Esophagus mucosa (tissue), 1 donor: ENCODE measurements around the gene PEPD. TPM values are rescaled to one million over a fixed set of nuclear protein-coding genes. Genes with fewer than 3 reads are reported as not detected.

ENCODE experiments used
- ATAC-seq: fragments of 200-7000 bp; cut with Tn5 transposase; one replicate; pipeline ENCODE4 v1.9.1; 2020
- total RNA-seq: library from RNA; stranded (reverse); gene quantifications from one replicate; pipeline ENCODE4 v1.2.4, GENCODE V29; 2023
- donor health status: DM: yes; HTN: yes; CAD: no.

Gene PEPD
- total RNA-seq, 1 donor from 2014 or later, result 52.4 TPM

DNA sequence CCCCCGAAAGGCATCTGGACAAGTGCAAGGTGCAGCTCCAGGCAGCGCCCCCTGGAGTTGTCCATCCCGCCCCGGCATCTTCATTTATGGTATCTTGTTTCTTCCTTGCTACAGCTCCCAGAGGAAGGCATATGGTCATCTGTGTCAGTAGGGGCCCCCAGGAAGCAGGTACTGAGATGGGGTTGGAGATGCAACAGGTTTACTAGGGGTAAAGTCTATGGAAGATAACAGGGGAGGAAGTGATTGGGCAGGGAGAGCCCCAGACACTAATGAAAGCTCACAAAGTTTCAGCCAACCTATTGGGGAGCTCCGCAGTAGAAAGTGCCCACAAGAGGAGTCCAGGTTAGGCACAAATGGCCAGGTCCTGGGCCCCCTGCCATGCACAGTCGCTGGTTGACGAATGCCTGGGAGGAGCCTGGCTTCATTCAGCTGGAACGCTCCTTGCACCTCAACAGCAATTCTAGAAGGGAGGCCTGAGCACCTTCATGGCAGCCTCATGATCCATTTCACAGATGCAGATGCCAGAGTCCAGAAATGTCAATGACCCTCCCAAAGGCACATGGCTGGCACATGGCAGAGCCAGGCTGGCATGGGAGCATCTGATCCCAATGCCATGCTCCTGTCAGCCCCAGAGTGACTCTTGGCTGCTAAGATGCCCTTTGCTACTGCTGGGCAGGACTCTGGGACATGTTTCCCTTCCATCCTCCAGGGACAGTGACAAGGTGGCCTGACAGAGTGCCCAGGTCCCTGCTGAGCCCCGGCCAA is 23.8 kb upstream of the PEPD start:
- no peak for ATAC-seq

DNA sequence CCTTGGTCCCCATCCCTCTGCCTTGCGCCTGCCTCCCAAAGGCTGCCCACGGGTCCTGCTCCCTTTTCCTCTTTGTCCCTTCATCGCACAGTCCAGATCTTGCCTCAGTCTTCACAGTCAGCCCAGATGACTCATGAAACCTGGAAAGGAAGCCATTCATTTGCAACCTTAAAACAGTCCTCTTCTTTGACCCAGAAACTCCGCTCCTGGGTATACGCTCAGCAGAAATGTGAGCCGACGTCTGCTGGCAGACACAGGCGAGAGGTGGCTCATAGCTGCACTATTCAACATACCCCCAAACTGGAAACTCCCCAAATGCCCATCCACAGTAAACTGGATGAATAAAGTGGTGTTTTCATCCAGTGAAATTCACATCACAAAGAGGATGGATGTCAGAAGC is 13.6 kb upstream of the PEPD start:
- peak; percentile 10 for ATAC-seq

DNA sequence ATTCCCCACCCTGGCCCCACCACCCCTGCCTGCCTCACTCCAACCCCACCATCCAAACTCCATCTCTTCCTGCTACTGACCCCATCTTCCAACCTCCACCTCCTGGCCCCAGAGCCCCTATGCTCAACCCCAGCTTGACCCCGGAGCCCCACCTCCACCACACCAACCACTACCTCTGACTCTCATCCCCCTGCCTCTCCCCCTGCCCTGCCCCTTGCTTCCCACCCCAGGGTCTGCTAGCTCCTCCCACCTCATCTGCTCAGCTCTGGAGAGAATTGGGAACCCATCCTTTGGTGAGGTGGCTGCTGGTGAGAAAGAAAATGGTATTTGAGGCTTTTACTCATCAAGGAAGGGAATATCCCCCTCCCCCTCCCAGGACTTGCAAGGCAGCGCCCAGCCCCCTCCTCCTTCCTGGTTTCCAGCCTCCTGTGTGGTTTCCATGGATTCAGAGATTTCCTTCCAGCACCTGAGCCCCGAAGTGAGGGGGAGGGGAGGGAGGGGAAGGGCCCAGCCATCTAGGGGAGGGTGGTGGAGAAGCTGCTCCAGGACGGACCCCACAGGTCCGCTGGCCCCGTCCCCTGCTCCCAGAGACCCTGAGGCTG is 11.4 kb upstream of the PEPD start:
- ATAC-seq, result no peak

DNA sequence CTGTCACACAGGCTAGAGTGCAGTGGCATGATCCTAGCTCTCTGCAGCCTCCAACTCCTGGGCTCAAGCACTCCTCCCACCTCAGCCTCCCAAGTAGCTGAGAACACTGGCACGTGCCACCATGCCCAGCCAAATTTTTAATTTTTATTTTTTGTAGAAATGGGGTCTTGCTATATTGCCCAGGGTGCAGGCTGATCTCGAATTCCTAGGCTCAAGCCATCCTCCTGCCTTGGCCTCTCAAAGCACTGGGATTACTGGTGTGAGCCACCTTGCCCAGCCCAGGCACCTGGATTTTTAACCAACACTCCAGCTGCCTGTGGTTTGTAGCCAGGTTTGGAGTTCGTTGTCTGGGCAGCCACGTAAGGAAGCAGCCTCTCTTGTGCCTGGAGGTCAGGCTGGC is 9.3 kb upstream of the PEPD start:
- no peak for ATAC-seq

DNA sequence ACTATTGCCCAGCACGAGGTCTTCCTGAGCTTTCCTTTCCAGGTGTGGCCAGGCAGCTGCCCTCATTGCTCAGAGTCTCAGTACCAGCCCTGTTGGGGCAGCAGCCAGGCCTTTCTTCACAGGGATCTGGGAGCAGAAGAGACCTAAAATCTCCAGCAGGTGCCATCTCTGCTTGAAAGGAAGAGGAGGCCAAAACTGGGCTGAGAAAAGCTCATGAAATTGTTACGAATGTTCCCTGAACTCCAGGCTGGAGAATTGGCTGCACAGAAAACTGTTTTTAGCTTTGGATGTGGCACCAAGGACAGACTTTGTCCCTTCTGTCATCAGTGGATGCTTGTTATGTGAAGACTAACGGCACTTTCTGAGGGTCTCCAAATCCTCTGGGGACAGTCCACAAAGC is 8.7 kb upstream of the PEPD start:
- no peak for ATAC-seq

DNA sequence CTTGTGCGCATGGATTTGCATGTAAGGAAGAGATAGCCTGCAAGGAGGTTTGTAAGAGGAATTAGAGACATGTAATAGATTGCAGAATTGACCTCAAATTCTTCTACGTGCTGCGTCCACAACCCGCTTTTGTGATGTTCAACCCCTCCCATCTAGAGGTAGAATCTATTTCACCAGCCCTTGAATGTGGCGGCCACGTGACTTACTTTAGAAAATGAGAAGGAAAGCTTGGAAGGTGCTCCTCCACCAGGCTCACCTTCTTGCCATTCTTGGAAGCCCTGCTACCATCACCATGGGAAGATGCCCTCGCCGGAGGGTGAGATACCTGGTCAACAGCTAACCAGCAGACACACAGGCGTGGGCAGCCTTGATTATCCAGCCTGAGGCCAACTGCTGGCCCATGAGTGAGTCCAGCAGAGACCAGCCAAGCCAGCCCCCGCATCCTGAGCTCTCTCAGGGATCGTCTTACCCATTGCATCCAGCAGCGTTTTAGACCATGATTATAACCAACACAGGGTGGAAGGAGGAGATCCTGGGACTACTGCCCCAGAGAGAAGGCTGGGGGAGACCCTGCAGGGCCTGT is 7.6 kb upstream of the PEPD start:
- ATAC-seq, result no peak

DNA sequence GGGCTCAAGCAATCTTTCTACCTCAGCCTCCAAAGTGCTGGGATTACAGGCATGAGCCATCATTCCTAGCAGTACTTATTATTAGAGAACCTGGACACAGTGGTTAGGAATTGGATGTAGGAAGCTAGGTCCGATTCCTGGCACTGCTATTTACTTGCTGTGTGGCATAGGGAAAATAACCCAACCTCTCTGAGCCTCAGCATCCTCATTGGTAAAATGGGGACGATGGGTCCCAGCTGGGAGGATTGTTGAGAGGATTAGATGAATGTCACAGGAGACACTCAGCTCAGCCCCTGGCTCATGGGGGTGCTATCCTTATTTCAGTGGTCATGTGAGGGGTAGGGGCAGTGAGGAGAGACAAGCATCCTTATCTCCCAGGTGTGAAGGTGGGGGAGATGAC is 6.8 kb upstream of the PEPD start:
- no peak for ATAC-seq

DNA sequence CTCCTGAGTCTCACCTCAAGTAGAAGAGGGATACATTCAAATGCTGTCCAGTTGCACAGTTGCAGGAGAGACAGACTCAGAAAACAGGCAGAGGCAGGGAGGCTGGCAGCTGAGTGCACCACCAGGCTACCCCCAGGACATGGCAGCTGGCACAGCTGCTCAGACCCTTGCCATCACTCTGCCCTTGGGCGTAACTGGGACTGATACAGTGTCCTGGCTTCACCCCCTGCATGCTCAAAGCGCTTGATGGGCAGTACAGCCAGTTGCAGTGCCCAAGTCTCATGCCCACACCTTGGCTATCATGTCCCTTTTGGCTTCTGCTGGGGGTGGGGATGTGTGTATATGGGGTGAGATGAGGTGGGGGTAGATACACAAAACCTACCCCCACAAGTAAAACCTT is 5.5 kb upstream of the PEPD start:
- no peak for ATAC-seq

DNA sequence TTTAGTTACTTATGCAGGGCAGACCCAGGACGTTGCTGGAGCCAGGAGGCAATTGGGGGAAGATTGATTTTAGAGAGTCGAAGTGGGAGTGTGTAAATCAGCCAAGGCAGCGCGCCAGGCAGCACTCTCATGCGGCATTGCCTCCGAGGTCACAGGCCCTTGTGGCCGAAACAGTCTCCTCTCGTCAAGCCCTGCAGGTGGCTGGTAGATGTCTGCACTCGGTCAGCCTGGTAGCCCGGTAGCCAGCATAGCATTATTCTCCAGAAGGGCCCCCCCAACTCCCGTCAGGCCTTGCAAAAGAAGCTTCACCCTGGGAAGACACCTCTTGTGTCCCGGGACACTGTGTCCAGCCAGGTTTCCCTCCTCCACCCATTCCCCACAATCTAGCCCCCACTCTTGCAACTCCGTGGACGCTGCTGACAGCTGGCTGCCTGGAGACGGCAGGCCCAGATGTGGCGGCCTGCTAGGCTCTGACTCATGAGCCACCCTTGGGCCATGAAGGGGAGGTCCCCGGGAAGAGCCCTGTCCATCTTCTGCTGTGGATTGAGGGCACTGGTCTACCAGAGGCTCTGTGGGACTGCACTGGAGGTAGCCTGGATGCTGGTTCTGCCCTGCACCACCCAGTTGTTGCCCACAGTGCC is 2.6 kb upstream of the PEPD start:
- ATAC-seq, result no peak

DNA sequence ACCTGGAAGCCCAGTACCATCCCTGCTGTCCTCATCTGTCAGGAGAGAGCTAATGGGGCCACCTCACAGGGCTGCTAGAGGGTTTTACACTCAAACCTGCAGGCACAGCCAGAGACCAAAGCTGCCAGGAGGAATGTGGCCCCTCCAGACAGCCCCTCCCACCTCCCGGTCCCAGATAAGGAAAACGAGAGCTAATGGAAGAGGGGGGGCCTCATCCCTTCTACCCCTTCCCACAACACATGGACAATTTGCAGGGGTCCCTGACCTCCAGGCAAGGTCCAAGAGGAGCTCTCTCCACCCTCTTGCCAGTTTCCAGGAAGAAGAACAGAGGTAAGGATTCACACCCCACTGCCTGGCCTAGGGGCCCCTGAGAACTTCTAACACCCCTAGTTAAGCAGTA is 1.6 kb upstream of the PEPD start:
- ATAC-seq, result no peak

DNA sequence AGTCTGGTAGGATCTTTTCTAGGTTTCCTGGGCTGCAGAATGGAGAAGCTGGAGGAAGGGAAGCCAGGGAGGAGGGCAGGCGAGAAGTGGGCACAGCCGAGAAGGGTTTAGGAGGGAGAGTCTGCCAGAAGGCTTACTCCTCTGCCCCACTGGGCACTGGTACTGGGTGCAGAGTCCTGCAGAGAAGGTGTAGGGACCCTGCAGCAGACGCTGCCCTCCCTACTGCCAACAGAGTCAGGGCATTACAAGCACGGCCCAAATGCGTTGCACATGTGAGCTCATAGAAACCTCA is 726 bp upstream of the PEPD start:
- peak; percentile 2 for ATAC-seq

DNA sequence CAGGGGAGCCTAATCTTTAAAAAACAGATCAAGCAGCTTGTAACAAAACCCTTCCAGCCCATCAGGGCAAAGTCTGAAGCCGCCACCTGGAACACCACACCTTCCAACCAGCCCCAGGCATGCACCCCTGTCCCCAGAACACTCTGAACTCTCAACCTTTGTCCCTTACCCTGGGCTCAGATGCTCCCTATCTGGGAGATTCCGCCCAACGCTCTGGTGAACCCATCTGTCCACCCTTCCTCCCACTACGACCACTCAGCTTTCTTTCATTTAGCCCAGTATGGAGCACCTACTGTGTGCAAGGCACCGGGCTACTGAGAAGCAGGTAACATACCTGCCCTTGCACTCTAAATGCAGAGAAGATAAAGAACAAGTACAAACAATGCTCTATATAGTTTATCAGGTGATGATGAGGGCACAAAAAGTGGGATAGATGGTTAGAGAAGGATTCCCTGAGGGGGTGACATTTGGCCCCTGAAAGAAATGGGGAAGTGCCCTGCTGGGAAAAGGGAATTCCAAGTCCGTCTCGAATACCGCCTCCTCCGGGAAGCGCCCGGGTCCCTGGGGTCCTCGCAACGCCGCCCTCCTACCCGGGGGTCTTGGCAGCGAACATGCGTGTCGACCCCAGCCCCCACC is 629 bp downstream of the PEPD start:
- ATAC-seq, result no peak

DNA sequence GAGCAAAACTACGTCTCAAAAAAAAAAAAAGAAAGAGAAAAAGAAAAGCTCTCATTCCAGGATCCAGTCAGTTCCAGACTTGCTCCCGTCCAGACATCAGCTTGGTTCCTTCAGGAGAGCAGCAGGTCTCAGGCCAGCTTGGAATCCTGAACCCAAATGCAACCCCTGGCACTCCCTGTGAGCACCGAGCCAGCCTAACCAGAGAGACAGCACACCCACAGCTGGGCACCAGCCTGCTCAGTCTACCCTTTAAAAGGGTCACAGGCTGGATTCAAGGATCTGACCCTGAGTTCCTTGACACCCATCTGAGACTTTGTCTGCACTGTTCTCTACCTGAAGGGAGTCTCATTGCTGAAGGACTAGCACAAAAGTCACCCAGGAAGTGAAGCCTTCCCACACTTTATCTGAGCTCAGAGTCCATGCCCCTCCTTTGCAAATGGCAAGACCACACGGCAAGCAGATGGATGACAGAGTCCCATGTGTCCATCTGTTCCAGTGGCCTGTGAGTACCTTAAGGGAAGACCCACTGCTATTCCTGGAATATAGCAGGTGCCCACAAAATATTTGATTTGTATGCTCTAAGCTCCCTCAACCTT is 1.4 kb downstream of the PEPD start:
- no peak for ATAC-seq

DNA sequence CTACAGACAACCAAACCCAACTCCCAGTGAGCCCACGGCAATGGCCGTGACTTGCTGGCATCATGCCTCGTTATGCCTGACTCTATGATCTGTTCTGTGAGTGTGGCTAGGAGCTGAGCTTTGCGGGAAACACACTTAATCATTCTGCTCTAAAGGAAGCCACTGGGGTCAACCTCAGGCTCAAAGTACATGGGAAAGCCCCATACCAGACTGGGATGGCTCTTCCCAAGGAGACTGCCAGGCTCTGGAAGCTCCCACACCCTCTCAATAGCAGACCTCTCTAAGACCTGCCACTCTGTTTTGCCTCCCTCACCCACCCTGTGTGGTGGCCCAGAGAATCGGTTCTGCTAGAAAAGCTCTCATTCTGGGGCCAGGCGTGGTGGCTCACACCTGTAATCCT is 2.2 kb downstream of the PEPD start:
- ATAC-seq, result no peak

DNA sequence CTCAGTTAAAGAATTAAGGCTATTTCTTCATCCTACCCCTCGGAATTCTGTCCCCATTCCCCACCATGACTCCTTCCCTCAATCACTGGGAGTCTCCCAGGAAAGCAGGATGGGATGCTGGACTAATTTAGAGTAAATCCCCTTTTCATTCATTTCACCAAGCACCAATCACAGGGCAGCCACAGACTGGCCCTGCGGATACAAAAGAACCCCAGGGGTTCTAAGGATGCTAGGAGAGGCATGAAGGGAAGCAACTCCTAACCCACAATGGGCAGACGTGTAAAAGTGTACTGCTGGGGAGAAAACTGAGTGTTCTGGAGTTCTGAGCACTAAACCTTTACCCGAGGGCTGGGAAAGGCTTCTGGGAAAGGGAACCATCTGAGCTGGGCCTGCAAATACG is 3.0 kb downstream of the PEPD start:
- ATAC-seq, result no peak

DNA sequence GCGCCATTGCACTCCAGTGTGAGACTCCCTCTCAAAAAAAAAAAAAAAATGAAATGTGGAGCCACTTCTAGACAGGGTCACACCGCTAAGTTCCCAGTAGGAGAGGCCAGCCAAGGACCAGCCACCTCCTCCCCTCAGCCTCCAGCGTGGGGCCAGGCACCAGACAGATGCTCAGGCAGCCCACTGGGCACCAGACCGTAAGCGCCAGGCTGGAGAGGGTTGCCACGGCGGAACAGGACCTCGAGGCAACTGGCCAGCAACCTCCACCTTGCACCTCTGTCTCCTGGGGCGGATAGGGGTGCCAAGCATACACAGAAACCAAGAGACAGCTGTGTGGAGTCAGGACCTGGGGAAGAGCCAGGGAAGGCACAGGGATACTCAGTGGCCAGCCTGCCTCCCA is 3.7 kb downstream of the PEPD start:
- ATAC-seq, result no peak

DNA sequence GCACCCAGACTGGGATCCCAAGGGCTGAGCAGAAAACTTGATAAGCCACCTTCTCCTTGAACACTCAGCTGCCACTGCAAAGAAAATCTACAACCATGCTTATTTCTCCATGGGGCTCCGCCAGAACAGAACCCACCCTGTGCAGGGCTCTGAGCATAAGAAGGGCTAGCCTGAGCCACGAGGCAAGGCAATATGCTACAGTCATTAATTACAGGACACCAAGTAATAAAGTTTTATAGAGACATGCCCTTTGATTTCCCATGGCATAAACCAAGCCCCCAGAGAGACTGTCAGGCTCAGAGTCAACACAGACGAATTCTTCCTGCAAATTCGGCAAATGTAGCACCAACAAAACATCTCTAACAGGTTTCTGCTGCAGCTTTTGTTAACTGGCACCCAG is 5.7 kb downstream of the PEPD start:
- no peak for ATAC-seq

DNA sequence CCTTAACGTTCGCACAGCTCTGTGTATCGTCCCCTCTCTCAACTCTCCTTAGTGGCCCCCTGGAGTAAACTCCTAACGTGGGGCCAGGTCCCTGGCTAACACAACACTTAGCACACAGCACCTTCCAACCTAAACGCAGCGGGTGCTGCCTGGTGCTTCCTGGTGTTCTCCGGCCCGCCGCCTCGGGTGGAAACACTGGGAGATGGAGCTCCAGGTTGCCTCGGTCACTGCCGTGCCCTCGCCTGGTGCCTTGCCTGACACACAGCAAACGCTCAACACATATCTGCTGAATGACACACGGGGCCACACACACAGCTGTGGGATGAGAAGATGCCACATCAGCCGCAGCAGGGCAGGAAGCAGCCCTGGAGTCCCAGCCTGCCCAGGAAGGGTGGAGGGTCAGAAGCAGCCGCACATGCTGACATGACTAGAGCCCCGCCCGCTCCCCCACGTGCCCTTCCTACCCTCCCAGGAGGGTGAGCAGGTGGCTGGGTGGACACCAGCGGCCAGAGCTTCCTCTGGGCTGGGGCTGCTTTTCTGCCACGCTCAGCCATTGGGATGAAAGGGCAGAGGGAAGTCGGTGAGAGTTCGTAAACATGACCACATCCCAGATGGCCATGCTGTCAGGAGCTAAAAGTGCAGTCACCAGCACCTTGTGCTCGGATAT is 6.6 kb downstream of the PEPD start:
- peak; percentile 32 for ATAC-seq

DNA sequence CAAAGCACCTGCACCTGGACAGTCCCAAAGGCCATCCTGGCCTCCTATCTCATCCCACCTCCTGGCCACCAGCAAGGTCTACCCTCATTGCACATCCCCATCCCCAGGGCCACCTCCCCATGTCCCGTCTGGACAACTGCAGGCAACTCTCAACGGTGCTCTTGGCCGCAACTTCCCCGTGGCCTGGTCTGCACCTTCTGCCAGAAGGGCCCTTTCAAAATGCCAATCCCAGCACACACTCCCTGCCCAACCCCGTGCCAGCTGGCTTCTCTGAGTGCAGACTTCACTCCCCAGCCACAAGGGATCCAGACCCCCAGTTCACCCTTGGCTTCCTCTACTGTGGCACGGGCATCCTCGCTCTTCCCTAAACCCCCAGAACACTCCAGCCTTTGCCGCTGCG is 8.2 kb downstream of the PEPD start:
- ATAC-seq, result no peak

DNA sequence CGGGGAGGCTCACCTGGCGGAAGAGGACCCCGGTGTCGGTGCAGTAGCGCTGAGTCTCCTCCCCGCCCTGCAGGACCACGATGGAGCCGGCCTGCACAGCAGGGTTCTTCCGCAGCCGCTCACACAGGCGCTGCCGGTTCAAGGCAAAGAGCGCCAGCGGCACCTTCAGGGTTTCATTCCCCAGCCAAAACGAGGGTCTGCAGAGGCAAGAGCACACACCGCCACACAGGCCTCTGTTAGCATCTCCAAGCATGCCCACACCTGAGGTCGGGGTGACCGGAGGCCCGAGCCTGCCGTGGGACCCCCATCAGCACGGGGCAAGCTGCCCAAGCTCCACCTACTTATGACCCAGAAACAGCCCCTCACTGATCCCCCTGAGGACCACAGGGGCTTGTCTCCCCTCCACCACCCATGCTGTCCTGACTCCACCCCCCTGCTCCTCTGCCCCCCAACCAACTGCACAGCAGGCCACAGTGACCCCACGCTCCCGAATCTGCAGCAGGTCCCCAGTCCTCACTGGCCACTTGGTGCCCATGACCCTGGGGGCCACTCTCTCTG is 8.9 kb downstream of the PEPD start:
- no peak for ATAC-seq

DNA sequence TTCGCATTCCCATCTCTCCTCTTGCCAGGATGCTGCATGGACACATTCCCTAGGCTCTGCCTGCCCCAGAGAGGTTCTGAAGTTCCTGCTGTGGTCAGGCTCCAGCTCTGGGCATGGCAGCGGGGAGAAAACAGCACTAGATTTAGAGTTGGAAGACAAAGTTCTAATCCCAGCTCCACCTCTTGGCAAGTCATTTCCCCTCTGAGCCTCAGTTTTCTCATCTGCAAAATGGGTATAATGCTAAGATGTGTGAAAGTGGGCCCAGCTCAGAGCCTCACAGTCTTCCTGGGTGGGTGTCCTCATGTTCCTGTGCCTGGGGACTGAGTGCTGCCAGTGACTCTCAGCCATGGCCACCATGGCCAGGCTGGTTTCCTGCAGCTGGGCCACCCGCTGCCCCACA is 9.6 kb downstream of the PEPD start:
- no peak for ATAC-seq

DNA sequence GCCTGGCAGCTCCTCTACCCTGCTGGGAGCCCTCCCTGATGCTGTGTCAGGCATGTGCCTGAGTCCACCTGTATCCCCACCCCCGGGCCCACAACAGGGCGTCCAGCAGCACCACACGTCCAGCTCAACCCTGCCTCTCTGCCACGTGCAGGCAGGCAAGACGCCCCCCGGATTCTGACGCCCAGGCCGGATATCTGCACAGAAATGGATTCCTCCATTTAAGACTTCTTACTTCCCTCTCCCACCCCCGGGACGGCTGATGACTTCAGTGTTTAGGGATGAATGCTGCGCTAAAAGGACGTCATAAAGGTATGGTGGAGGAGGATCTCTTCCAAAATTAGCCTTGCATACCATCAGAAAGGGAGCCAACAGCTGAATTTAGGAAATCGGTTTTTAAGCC is 10.2 kb downstream of the PEPD start:
- no peak for ATAC-seq
